ENCODE measurements around the gene BFAR.
"Not testable (repeated sequence)": the region's sequence is repeated elsewhere in the genome, so short reads cannot be mapped to it uniquely, and the experiment has no call there.

BFAR gene

DNA sequence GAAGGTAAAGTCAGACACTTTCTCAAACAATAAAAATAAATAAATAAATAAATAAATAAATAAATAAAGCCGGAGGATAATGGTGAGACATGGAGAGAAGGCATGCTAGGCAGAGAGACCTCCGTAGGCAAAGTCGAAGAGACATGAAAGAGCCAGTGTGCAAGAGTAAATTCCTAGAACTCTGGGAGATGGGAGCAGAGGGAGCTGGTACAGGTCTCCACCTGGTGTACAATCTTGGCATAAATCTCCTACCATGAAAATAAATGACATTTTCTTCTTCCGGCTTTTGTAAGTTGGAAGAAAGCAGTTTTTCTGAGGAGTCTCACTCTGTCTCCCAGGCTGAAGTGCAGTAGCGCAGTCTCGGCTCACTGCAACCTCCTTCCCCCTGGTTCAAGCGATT lies 69.1 kb downstream of the BFAR start:
- not testable (repeated sequence) for DNase-seq

DNA sequence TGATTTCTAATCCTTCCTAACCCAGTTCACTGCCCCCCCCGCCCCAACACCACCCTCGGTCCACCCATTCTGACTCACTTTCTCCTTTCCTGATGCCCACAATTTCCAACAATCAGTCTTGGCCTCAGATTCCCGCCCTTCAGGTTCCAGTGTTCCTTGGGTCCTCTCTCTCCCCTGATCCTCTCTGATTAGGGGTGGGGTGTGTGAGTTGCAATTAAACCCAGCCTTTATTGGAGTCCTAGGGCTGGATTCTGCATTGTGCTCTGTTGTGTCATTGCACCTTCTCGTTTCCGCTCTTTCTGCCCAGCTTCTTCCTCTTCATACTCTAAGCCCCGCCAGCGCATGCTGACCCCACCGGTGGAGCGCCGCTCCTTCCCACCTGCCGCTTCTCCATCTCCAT lies 69.9 kb downstream of the BFAR start:
- DNase-seq: not testable (repeated sequence)

DNA sequence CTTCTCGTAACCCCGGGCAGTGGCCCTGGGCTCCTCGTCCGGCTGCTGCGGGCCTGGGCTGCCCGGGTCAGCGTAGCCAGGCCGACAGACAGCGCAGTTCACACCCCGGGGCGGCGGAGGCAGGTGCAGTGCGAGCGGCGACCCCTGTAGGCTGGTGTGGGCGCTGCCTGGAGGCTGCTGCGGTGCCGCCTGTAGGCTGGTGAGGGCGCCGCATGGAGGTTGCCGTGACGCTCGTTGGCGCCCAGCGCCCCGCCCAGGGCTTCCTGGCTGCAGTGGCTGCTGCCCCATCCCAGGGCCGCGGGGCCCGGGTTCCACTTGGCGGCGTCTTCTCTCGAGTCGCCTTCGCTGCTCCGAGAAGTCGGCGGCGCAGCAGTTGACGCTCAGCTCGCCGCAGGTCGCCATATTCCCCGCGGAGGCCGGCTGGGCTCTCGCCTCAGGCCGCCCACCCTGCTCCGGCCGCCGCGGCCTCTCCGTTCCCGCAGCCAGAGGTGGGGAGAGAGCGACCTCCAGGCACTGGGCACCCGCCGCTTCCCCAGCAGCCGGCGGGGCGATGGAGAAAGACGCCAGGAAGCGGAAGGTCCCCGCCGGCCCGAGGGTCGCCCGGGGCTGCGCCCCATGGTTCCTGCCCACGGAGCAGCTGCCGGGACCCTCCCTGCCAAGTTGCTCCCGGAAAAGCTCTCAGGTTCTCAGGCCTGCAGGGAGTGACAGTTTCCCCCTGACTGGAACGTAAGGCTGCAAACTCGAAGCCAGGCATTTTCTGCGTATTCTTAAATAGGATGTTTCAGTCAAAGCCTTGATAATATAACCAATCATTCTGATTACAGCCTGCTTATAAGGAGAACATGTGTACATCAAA lies 70.6 kb downstream of the BFAR start, which contains the start of gene NPIPA3:
Gene NPIPA3, plus strand, starts transcription at position 256 of the 856 bp plus-strand sequence. CDS start 5,533 bp downstream, outside the sequence.
- not testable (repeated sequence) for DNase-seq

Data from DMS53 (cell line).